CD8-positive, alpha-beta memory T cell (primary cell): ENCODE measurements around the gene DIPK1B. TPM values are rescaled to one million over a fixed set of nuclear protein-coding genes. Genes with fewer than 3 reads are reported as not detected.
"Not testable (repeated sequence)": the region's sequence is repeated elsewhere in the genome, so short reads cannot be mapped to it uniquely, and the experiment has no call there.

Experiments
- CTCF ChIA-PET: fragments of 350-600 bp; sonication (Branson Sonifier 250); formaldehyde crosslinking; loops from one replicate; lab custom pipeline; 2021; ENCODE audit warnings: antibody characterized with exemption; lab: Charles Lee
- POLR2A ChIA-PET: fragments of 350-600 bp; sonication (Branson Sonifier 250); formaldehyde crosslinking; loops from one replicate; lab custom pipeline; 2021; ENCODE audit warnings: antibody characterized with exemption; lab: Charles Lee
- DNase-seq, 5 donors: peaks; one replicate each; pipeline versions ENCODE4 v3.0.0 to v3.0.0-alpha.2; 2020 to 2022; ENCODE audit warnings: mixed read lengths in 1 of 5
- H3K27ac ChIP-seq: one replicate; pipeline ENCODE4 v1.7.0; 2013; ENCODE audit warnings: low read depth, mild to moderate bottlenecking, low read length, moderate library complexity
- H3K27me3 ChIP-seq: 2 replicates; pipeline ENCODE4 v1.7.0; 2013; ENCODE audit warnings: low read length, mild to moderate bottlenecking; ENCODE audit not compliant: insufficient read depth, poor library complexity, severe bottlenecking
- H3K36me3 ChIP-seq: 2 replicates; pipeline ENCODE4 v1.7.0; 2013; ENCODE audit warnings: mild to moderate bottlenecking, low read length, moderate library complexity; ENCODE audit not compliant: insufficient read depth
- H3K4me1 ChIP-seq: 2 replicates; pipeline ENCODE4 v1.7.0; 2013; ENCODE audit warnings: mild to moderate bottlenecking, low read length, moderate library complexity; ENCODE audit not compliant: insufficient read depth
- H3K4me3 ChIP-seq: 2 replicates; pipeline ENCODE4 v1.7.0; 2013; ENCODE audit warnings: mild to moderate bottlenecking, low read length
- H3K9me3 ChIP-seq: 2 replicates; pipeline ENCODE4 v1.7.0; 2013; ENCODE audit warnings: mild to moderate bottlenecking, low read length
- H3K27ac Mint-ChIP-seq, 8 donors: one replicate each; pipeline ENCODE4 v1.8.0; 2020 to 2021; ENCODE audit warnings: mixed read lengths in 8 of 8, mild to moderate bottlenecking in 6 of 8, inconsistent platforms in 3 of 8, moderate library complexity in 3 of 8
- H3K27me3 Mint-ChIP-seq, 2 donors: one replicate each; pipeline ENCODE4 v1.8.0; 2020 to 2021; ENCODE audit warnings: mixed read lengths in 2 of 2, mild to moderate bottlenecking in 1 of 2, moderate library complexity in 1 of 2
- H3K36me3 Mint-ChIP-seq, 3 donors: one replicate each; pipeline ENCODE4 v1.8.0; 2020 to 2021; ENCODE audit warnings: mixed read lengths in 3 of 3, inconsistent platforms in 1 of 3, mild to moderate bottlenecking in 1 of 3
- H3K4me1 Mint-ChIP-seq, 3 donors: one replicate each; pipeline ENCODE4 v1.8.0; 2020 to 2021; ENCODE audit warnings: mixed read lengths in 3 of 3, inconsistent platforms in 1 of 3, mild to moderate bottlenecking in 1 of 3
- H3K4me3 Mint-ChIP-seq, 7 donors: one replicate each; pipeline ENCODE4 v1.8.0; 2020 to 2021; ENCODE audit warnings: mixed read lengths in 7 of 7, mild to moderate bottlenecking in 6 of 7, moderate library complexity in 4 of 7, inconsistent platforms in 2 of 7
- H3K9me3 Mint-ChIP-seq, 5 donors: one replicate each; pipeline ENCODE4 v1.8.0; 2020 to 2022; ENCODE audit warnings: mixed read lengths in 5 of 5, mild to moderate bottlenecking in 3 of 5, moderate library complexity in 2 of 5, inconsistent platforms in 1 of 5
- polyA plus RNA-seq: library from polyadenylated mRNA; unstranded; fragments of 300-500 nt; fragmentation: Illumina TruSeq; gene quantifications from one replicate; pipeline ENCODE4 v1.2.3, GENCODE V29; 2021
- total RNA-seq, 2 experiments: library from RNA; stranded (reverse); gene quantifications; one replicate each; pipeline ENCODE4 v1.2.3, GENCODE V29; 2021

DIPK1B gene
- total and polyA plus RNA-seq, 3 experiments from 2014 or later: not detected

DNA sequence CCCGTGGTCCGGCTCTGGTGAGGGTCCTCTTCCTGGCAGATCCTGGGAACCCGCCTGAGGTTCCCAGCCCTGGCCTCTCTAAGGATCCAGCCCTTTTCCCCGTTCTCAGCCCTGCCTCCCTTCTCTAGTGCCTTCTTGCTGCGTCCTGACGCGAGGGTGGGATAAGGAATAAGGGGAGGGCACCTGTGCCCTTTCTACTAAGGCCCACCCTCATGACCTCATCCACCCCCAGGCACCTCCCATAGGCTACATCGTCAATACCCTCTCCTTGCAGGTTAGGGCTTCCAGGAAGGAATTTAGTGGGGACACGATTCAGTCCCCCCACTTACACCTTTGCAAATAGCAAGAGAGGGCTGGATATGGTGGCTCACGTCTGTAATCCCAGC lies 10.7 kb upstream of the DIPK1B start:
- peak overlapping the region; percentile 80 to 90 (median 86) for H3K4me3 Mint-ChIP-seq
- H3K36me3 Mint-ChIP-seq: no peaks in the 10 kb centered on the region
- Histone ChIP-seq H3K4me3 (no peak overlapping the region), H3K27me3 (no peaks in the 10 kb centered on the region), H3K36me3 (no peaks in the 10 kb centered on the region), H3K27ac (no peak overlapping the region), H3K4me1 (peaks cover 14% of the 10 kb centered on the region), H3K9me3 (no peaks in the 10 kb centered on the region)
- CTCF ChIA-PET: interaction anchor here (1.2 to 1.3 kb wide), 3 partner anchors 11 to 389 kb away, joined by 3 to 4 read pairs (median 4); no protein-coding TSS in a partner anchor
- no peaks in the 10 kb centered on the region for H3K9me3 Mint-ChIP-seq
- H3K27me3 Mint-ChIP-seq: peaks cover 10 to 15% of the 10 kb centered on the region in 2 donors
- peaks cover 9 to 17% (median 16%) of the 10 kb centered on the region in 3 donors for H3K4me1 Mint-ChIP-seq
- DNase-seq: no peak
- POLR2A ChIA-PET: interaction anchor here (1.1 kb wide), 1 partner anchor 25 kb away, joined by 4 read pairs; no protein-coding TSS in a partner anchor
- peak overlapping the region in 7 of 8 donors; percentile 90 to 95 (median 93) for H3K27ac Mint-ChIP-seq

DNA sequence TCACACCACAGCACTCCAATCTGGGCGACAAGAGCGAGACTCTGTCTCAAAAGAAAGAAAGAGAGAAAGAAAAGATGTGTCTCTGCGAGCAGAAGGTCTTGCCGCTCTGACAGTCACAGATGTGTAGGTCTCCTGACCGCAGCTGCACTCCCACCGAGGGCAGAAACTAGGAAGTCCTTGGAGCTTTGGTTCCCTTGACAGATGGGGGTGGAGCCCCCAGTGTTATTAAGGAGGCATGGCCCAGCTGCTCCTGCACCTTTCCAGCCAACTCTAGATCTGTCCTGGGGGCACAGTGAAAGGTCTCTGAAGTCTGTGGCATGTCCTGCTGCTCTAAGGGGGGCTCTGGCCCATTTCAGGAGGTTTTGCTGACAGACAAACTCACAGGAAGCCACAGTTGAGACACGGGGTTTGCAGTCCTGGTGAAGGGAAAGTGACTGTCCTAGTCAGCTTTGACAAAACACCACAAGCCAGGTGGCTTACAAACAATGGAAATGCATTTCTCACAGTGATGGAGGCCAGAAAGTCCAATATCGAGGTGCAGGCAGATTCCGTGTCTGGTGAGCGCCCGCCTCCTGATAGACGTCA lies 9.0 kb upstream of the DIPK1B start:
- POLR2A ChIA-PET: no interaction called here
- CTCF ChIA-PET: no interaction called here
- peak overlapping the region in 1 of 8 donors; percentile 57 for H3K27ac Mint-ChIP-seq

DNA sequence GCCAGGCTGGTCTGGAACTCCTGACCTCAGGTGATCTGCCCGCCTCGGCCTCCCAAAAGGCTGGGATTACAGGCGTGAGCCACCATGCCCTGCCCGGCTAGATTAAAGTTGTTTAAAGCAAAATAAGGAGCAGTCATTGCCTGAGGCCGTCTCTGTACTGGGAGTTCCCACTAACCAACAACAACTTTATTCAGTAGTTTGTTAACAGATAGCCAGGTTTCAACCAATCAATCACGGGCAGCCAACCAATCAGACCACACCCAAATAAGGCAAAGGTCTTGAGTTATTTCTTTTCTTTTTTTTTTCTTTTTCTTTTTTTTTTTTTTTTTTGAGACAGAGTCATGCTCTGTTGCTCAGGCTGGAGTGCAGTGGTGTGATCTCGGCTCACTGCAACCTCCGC lies 7.6 kb upstream of the DIPK1B start:
- peaks cover 8 to 17% (median 16%) of the 10 kb centered on the region in 3 donors for H3K4me1 Mint-ChIP-seq
- H3K9me3 ChIP-seq, H3K27ac Mint-ChIP-seq, H3K4me3 ChIP-seq, H3K9me3 Mint-ChIP-seq, DNase-seq, H3K27ac ChIP-seq, POLR2A ChIA-PET, CTCF ChIA-PET, H3K36me3 ChIP-seq, H3K27me3 ChIP-seq, H3K36me3 Mint-ChIP-seq, H3K4me3 Mint-ChIP-seq: not testable (repeated sequence)
- H3K4me1 ChIP-seq: peaks cover 14% of the 10 kb centered on the region
- peaks cover 6 to 19% of the 10 kb centered on the region in 2 donors for H3K27me3 Mint-ChIP-seq

More for the DNA sequence above, 9.0 kb upstream of the DIPK1B start:
- Histone ChIP-seq H3K27ac (no peak overlapping the region), H3K27me3 (no peaks in the 10 kb centered on the region), H3K4me1 (peaks cover 14% of the 10 kb centered on the region), H3K36me3 (no peaks in the 10 kb centered on the region), H3K9me3 (no peaks in the 10 kb centered on the region), H3K4me3 (no peak overlapping the region)
- H3K27me3 Mint-ChIP-seq: peaks cover 10 to 12% of the 10 kb centered on the region in 2 donors
- no peaks in the 10 kb centered on the region for H3K9me3 Mint-ChIP-seq
- no peaks in the 10 kb centered on the region for H3K36me3 Mint-ChIP-seq
- DNase-seq: no peak
- H3K4me1 Mint-ChIP-seq: peaks cover 9 to 17% (median 16%) of the 10 kb centered on the region in 3 donors
- H3K4me3 Mint-ChIP-seq: no peak overlapping the region

DNA sequence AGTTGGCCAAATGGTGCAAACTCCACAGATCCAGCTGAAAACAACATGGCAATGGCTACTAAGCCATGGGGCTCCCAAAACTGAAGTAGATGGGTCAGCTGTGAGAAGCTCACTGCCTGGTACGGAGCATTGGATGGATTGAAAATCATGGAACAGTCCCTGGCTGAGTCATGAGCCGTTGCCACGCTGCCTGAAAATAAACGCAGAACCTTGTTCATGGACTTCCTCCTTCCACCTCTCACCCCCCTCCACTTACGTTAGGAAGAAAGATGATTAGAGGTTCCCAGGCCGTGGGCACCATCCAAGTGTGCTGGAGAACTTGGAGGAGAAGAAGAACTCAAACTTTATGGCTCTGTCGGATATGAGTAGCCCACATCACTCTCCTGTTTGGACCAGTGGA lies 6.8 kb upstream of the DIPK1B start:
- ChIA-PET CTCF (interaction anchor here (0.8 kb wide), 1 partner anchor 34 kb away, joined by 3 read pairs; no protein-coding TSS in a partner anchor), POLR2A (no interaction called here)
- no peaks in the 10 kb centered on the region for H3K27me3 ChIP-seq
- Mint-ChIP-seq H3K9me3 (peaks cover 0 to 2% (median 0%) of the 10 kb centered on the region in 5 donors), H3K27ac (peak overlapping the region in 1 of 8 donors; percentile 67), H3K36me3 (no peaks in the 10 kb centered on the region), H3K4me1 (peaks cover 8 to 12% (median 10%) of the 10 kb centered on the region in 3 donors), H3K27me3 (peaks cover 6 to 26% of the 10 kb centered on the region in 2 donors), H3K4me3 (no peak overlapping the region)
- no peaks in the 10 kb centered on the region for H3K36me3 ChIP-seq
- DNase-seq: no peak
- no peak overlapping the region for H3K27ac ChIP-seq
- no peak overlapping the region for H3K4me3 ChIP-seq
- peaks cover 8% of the 10 kb centered on the region for H3K4me1 ChIP-seq
- no peaks in the 10 kb centered on the region for H3K9me3 ChIP-seq

DNA sequence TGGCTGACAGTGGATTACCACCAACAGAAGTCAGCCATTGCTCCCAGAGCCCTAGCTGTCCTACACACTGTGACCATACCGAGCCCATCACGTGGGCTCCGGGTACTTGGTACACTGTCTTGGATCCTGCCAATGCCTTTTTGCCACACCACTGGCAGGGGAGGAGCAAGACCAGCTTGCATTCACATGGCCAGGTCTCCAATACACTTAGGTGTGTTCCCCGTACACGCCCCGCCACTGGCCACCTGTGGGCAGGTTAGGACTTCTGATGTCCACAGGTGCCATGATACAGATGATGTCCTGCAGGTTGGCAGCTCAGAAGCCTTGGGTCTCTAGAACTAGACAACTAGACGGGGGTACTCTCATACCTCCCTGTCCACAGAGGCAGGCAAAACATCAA lies 5.4 kb upstream of the DIPK1B start:
- DNase-seq: no peak
- H3K27ac Mint-ChIP-seq: no peak overlapping the region
- Histone ChIP-seq H3K27me3 (no peaks in the 10 kb centered on the region), H3K27ac (no peak overlapping the region), H3K36me3 (no peaks in the 10 kb centered on the region), H3K9me3 (no peaks in the 10 kb centered on the region), H3K4me1 (no peaks in the 10 kb centered on the region), H3K4me3 (no peak overlapping the region)
- H3K27me3 Mint-ChIP-seq: peaks cover 7 to 33% of the 10 kb centered on the region in 2 donors
- no peaks in the 10 kb centered on the region for H3K36me3 Mint-ChIP-seq
- CTCF ChIA-PET: no interaction called here
- H3K4me1 Mint-ChIP-seq: peaks cover 0 to 5% (median 4%) of the 10 kb centered on the region in 3 donors
- POLR2A ChIA-PET: no interaction called here
- peaks cover 0 to 2% (median 0%) of the 10 kb centered on the region in 5 donors for H3K9me3 Mint-ChIP-seq
- H3K4me3 Mint-ChIP-seq: no peak overlapping the region

DNA sequence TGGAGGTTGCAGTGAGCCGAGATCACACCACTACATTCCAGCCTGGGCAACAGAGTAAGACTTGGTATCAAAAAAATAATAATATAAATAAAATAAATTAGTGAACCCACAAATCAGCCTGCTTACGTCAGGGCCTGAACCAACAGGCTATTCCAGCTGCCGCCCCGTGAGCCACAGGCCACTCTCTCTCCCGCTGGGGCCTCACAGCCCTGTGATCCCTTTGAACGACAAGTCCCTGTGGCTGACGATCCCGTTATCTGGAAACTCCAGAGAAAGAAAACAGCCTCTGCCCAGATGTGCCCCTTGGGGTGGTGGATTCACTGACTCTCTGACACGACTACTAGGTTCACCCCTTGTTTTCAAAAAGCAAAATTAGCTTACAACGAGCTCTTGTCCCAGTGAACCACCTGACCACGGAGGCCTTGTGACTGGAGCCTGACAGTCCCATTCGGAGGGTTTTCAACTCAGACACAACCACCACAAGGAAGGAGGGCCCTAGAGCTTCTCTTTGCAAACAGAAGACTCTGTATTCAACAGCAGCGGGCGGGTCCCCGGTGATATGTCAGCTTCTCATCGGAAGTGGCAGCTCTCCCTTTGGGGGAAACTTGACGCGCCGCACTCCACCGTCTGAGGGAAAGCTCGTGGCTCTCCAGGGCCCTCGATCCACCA lies 4.4 kb upstream of the DIPK1B start:
- Mint-ChIP-seq H3K9me3 (peaks cover 0 to 2% (median 0%) of the 10 kb centered on the region in 5 donors), H3K36me3 (no peaks in the 10 kb centered on the region), H3K4me3 (peak overlapping the region in 1 of 7 donors; percentile 19), H3K27me3 (peaks cover 7 to 33% of the 10 kb centered on the region in 2 donors), H3K4me1 (peaks cover 0 to 5% (median 4%) of the 10 kb centered on the region in 3 donors), H3K27ac (no peak overlapping the region)
- no peaks in the 10 kb centered on the region for H3K4me1 ChIP-seq
- no peaks in the 10 kb centered on the region for H3K36me3 ChIP-seq
- ChIA-PET POLR2A (no interaction called here), CTCF (interaction anchor here (1.1 kb wide), 1 partner anchor 10 kb away, joined by 3 read pairs; no protein-coding TSS in a partner anchor)
- no peaks in the 10 kb centered on the region for H3K9me3 ChIP-seq
- no peak for DNase-seq
- H3K27ac ChIP-seq: no peak overlapping the region
- no peaks in the 10 kb centered on the region for H3K27me3 ChIP-seq
- H3K4me3 ChIP-seq: no peak overlapping the region

DNA sequence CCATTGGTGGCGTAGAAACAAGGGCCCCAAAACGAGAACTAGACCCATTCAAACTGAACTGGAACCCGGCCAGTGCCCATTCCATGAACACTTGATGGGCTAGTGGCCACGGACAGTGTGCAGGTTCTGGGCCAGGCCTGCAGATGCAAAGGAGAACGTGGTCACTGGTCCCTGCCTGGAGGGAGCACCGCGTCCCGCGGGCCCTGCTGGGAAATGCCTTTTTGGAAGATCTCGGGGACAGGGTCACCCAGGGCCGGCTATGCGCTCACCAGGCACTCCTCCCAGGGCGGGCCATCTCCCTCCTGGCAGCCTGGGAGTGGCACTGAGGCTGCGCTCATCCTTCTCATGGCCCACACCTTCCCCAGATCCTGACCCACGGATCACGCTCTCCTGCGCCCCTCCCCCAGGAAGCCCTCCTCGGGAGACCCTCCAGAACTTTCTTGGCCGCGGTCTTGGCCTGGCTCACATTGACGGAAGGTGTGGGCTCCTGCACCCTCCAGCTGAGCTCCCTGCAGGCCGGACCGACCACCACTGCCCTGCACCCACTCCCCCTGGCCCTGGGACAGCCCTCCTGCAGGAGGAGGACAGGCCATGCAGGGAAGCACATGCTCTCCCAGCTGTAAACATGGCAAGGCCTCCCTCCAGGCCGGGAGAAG lies 2.8 kb upstream of the DIPK1B start:
- H3K27ac ChIP-seq: no peak overlapping the region
- no peak overlapping the region for H3K27ac Mint-ChIP-seq
- no peak for DNase-seq
- no peak overlapping the region for H3K4me3 Mint-ChIP-seq
- ChIA-PET CTCF (no interaction called here), POLR2A (no interaction called here)
- H3K9me3 ChIP-seq: no peaks in the 10 kb centered on the region
- H3K9me3 Mint-ChIP-seq: peaks cover 0 to 2% (median 0%) of the 10 kb centered on the region in 5 donors
- H3K4me1 Mint-ChIP-seq: peaks cover 0 to 5% (median 4%) of the 10 kb centered on the region in 3 donors
- no peaks in the 10 kb centered on the region for H3K27me3 ChIP-seq
- H3K4me1 ChIP-seq: no peaks in the 10 kb centered on the region
- peaks cover 16 to 45% of the 10 kb centered on the region in 2 donors for H3K27me3 Mint-ChIP-seq
- no peaks in the 10 kb centered on the region for H3K36me3 ChIP-seq
- no peaks in the 10 kb centered on the region for H3K36me3 Mint-ChIP-seq
- no peak overlapping the region for H3K4me3 ChIP-seq

DNA sequence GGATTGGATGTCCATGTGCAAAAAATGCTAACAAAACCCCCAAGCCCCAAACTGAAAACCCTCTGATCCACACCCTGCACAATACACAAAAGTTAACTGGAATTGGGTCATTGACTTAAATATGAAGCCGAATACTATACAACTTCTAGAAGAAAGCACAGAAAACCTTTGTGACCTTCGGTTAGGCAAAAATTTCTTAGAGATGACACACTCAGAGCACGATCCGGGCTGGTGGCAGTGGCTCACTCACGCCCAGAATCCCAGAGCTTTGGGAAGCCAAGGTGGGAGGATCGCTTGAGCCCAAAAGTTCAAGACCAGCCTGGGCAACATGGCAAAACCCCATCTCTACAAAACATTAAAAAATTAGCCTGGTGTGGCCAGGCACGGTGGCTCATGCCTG lies 1.8 kb upstream of the DIPK1B start:
- no peaks in the 10 kb centered on the region for H3K27me3 ChIP-seq
- CTCF ChIA-PET: no interaction called here
- no peak overlapping the region for H3K27ac ChIP-seq
- Mint-ChIP-seq H3K27ac (no peak overlapping the region), H3K27me3 (peaks cover 16 to 42% of the 10 kb centered on the region in 2 donors), H3K4me3 (peak overlapping the region in 1 of 7 donors; percentile 23), H3K9me3 (peaks cover 0 to 2% (median 0%) of the 10 kb centered on the region in 5 donors), H3K4me1 (peaks cover 0 to 5% (median 4%) of the 10 kb centered on the region in 3 donors), H3K36me3 (no peaks in the 10 kb centered on the region)
- no peak overlapping the region for H3K4me3 ChIP-seq
- POLR2A ChIA-PET: no interaction called here
- no peaks in the 10 kb centered on the region for H3K4me1 ChIP-seq
- no peaks in the 10 kb centered on the region for H3K36me3 ChIP-seq
- H3K9me3 ChIP-seq: no peaks in the 10 kb centered on the region
- DNase-seq: no peak
